Measurements from ENCODE around the gene RPL10.

DNA sequence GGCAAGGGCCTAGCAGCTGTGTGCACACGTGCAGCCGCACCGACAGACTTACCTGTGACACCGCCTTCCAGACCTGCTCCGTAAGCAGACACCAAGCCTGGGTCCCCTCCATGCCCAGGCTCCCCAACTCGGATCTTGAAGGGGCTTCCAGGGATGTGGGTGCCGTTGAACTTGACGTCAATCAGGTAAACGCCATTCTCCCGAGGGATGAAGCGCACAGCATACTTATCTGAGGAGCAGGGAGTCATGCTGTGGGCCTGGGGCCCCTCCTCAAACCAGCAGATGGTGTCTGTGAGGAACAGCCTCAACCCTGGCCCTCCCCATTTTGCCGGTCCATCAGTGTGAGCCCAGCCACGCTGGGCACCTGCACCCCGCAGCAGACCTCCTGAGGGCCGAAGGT lies 48.2 kb upstream of the RPL10 start:
- TF ChIP-seq, protein P1, sequence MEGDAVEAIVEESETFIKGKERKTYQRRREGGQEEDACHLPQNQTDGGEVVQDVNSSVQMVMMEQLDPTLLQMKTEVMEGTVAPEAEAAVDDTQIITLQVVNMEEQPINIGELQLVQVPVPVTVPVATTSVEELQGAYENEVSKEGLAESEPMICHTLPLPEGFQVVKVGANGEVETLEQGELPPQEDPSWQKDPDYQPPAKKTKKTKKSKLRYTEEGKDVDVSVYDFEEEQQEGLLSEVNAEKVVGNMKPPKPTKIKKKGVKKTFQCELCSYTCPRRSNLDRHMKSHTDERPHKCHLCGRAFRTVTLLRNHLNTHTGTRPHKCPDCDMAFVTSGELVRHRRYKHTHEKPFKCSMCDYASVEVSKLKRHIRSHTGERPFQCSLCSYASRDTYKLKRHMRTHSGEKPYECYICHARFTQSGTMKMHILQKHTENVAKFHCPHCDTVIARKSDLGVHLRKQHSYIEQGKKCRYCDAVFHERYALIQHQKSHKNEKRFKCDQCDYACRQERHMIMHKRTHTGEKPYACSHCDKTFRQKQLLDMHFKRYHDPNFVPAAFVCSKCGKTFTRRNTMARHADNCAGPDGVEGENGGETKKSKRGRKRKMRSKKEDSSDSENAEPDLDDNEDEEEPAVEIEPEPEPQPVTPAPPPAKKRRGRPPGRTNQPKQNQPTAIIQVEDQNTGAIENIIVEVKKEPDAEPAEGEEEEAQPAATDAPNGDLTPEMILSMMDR (IDR thresholded peaks at IDR 0.05 in 4 of 5, conservative IDR thresholded peaks at IDR 0.05 in 1 of 5) = no peak
- TF ChIP-seq POLR2A (IDR thresholded peaks at IDR 0.05) = no peak
